MM.1S (cell line): Measurements from ENCODE around the gene SCARF1.

ENCODE experiments used
- DNase-seq: peaks from one replicate; pipeline ENCODE4 v3.0.0-alpha.2; 2015
- H2AFZ ChIP-seq: fragments of 300-600 bp; sonication (generic); 2 replicates; pipeline ENCODE4 v1.6.0; 2016; ENCODE audit warnings: antibody characterized with exemption, low read length
- H3F3A ChIP-seq: fragments of 300-600 bp; sonication (generic); 2 replicates; pipeline ENCODE4 v1.6.1; 2016; ENCODE audit warnings: mild to moderate bottlenecking, antibody characterized with exemption, low read length, moderate library complexity, mixed read lengths; ENCODE audit not compliant: insufficient read depth
- H3K27ac ChIP-seq: fragments of 300-600 bp; sonication (generic); 2 replicates; pipeline ENCODE4 v1.5.1; 2016; ENCODE audit warnings: mild to moderate bottlenecking, low read length
- H3K27me3 ChIP-seq: fragments of 300-600 bp; sonication (generic); replicated peaks from 2 replicates; pipeline ENCODE4 v1.6.0; 2016; ENCODE audit warnings: low read length; ENCODE audit not compliant: insufficient read depth
- H3K36me3 ChIP-seq: fragments of 300-600 bp; sonication (generic); replicated peaks from 2 replicates; pipeline ENCODE4 v1.6.1; 2016; ENCODE audit warnings: mild to moderate bottlenecking, low read length, mixed read lengths; ENCODE audit not compliant: insufficient read depth
- H3K4me1 ChIP-seq: fragments of 300-600 bp; sonication (generic); 2 replicates; pipeline ENCODE4 v1.6.1; 2016; ENCODE audit warnings: low read length, mixed read lengths
- H3K4me2 ChIP-seq: fragments of 300-600 bp; sonication (generic); 2 replicates; pipeline ENCODE4 v1.6.0; 2016; ENCODE audit warnings: low read depth, low read length
- H3K4me3 ChIP-seq: fragments of 300-600 bp; sonication (generic); 2 replicates; pipeline ENCODE4 v1.5.1; 2016; ENCODE audit warnings: low read length, mixed read lengths
- H3K79me2 ChIP-seq: fragments of 300-600 bp; sonication (generic); 2 replicates; pipeline ENCODE4 v1.6.1; 2016; ENCODE audit warnings: mixed run types, low read length, mixed read lengths
- H3K9ac ChIP-seq: fragments of 300-600 bp; sonication (generic); 2 replicates; pipeline ENCODE4 v1.6.1; 2016; ENCODE audit warnings: low read length, mixed read lengths
- H3K9me2 ChIP-seq: fragments of 300-600 bp; sonication (generic); replicated peaks from 2 replicates; pipeline ENCODE4 v1.6.1; 2016; ENCODE audit warnings: mild to moderate bottlenecking, low read length, mixed read lengths; ENCODE audit not compliant: insufficient read depth
- H3K9me3 ChIP-seq: fragments of 300-600 bp; sonication (generic); replicated peaks from 2 replicates; pipeline ENCODE4 v1.6.1; 2016; ENCODE audit warnings: mild to moderate bottlenecking, low read length, mixed read lengths; ENCODE audit not compliant: insufficient read depth
- H4K20me1 ChIP-seq: fragments of 300-600 bp; sonication (generic); 2 replicates; pipeline ENCODE4 v1.6.1; 2016; ENCODE audit warnings: mild to moderate bottlenecking, low read length, moderate library complexity, mixed read lengths; ENCODE audit not compliant: insufficient read depth
- CTCF ChIP-seq: fragments of 300-600 bp; sonication (generic); IDR thresholded peaks from 2 replicates; pipeline ENCODE4 v1.5.1; 2016; ENCODE audit warnings: antibody characterized with exemption, low read length, mixed read lengths
- EZH2 ChIP-seq: fragments of 300-600 bp; sonication (generic); optimal IDR thresholded peaks from 2 replicates; pipeline ENCODE3; 2017; ENCODE audit warnings: low read depth, mild to moderate bottlenecking, antibody characterized with exemption, low read length, mixed read lengths
- EZH2phosphoT487 ChIP-seq: fragments of 300-600 bp; sonication (generic); IDR thresholded peaks from 2 replicates; pipeline ENCODE4 v1.6.1; 2018; ENCODE audit warnings: antibody characterized with exemption, low read length

The SCARF1 gene

GRCh38 chr17:1597861-1598342 lies 47.6 kb downstream of the SCARF1 start:
- H3K9me2 ChIP-seq: no peaks in the 10 kb centered on the region
- H3K4me2 ChIP-seq: no peak overlapping the region
- no peak overlapping the region for H3K9ac ChIP-seq
- H3F3A ChIP-seq: peaks cover 9% of the 10 kb centered on the region
- no peak overlapping the region for H2AFZ ChIP-seq
- H3K27me3 ChIP-seq: no peaks in the 10 kb centered on the region
- no peaks in the 10 kb centered on the region for H4K20me1 ChIP-seq
- H3K9me3 ChIP-seq: no peaks in the 10 kb centered on the region
- no peak for DNase-seq
- peaks cover 15% of the 10 kb centered on the region for H3K4me1 ChIP-seq
- H3K27ac ChIP-seq: no peak overlapping the region
- H3K4me3 ChIP-seq: no peak overlapping the region
- TF ChIP-seq CTCF (no peak), EZH2phosphoT487 (no peak), EZH2 (no peak)
- H3K79me2 ChIP-seq: no peaks in the 10 kb centered on the region
- H3K36me3 ChIP-seq: no peaks in the 10 kb centered on the region; the same call in 1 of the 2 replicates

GRCh38 chr17:1593630-1593931 lies 52.0 kb downstream of the SCARF1 start:
- Histone ChIP-seq H3K9me3 (no peaks in the 10 kb centered on the region), H3K4me2 (peak overlapping the region; percentile 79), H3K9ac (peak overlapping the region; percentile 69; the same call in 1 of the 2 replicates), H3K79me2 (no peaks in the 10 kb centered on the region), H3F3A (peaks cover 17% of the 10 kb centered on the region), H4K20me1 (no peaks in the 10 kb centered on the region), H3K4me3 (peak overlapping the region; percentile 33; the same call in 1 of the 2 replicates), H3K27ac (peak overlapping the region; percentile 89), H3K4me1 (peaks cover 31% of the 10 kb centered on the region), H3K27me3 (no peaks in the 10 kb centered on the region), H3K9me2 (no peaks in the 10 kb centered on the region), H3K36me3 (no peaks in the 10 kb centered on the region), H2AFZ (peak overlapping the region; percentile 79; the same call in 1 of the 2 replicates)
- no peak for TF ChIP-seq EZH2phosphoT487
- no peak for TF ChIP-seq CTCF
- no peak for TF ChIP-seq EZH2
- no peak for DNase-seq

- Histone ChIP-seq H3F3A (peaks cover 17% of the 10 kb centered on the region), H3K36me3 (no peaks in the 10 kb centered on the region), H3K4me3 (peak overlapping the region; percentile 33), H4K20me1 (no peaks in the 10 kb centered on the region), H3K79me2 (no peaks in the 10 kb centered on the region), H3K4me1 (peaks cover 31% of the 10 kb centered on the region), H2AFZ (peak overlapping the region; percentile 79), H3K27me3 (no peaks in the 10 kb centered on the region), H3K9me3 (no peaks in the 10 kb centered on the region), H3K9me2 (no peaks in the 10 kb centered on the region), H3K4me2 (peak overlapping the region; percentile 79), H3K27ac (peak overlapping the region; percentile 89), H3K9ac (peak overlapping the region; percentile 69)
- DNase-seq: peak; percentile 91
- TF ChIP-seq EZH2: no peak
- no peak for TF ChIP-seq EZH2phosphoT487
- no peak for TF ChIP-seq CTCF
Observed at GRCh38 chr17:1592751-1593629, 52.5 kb downstream of the SCARF1 start.
